GM12892 (cell line): Measurements from ENCODE around the gene RAB44.
"Not testable (repeated sequence)": the region's sequence is repeated elsewhere in the genome, so short reads cannot be mapped to it uniquely, and the experiment has no call there.

Experiments used
- DNase-seq: peaks from one replicate; pipeline ENCODE4 v3.0.0; 2011; ENCODE audit not compliant: insufficient read length
- FAIRE-seq: peaks from 2 replicates; lab custom pipeline; 2011; peaks lifted over from hg19 to GRCh38; lab: Jason Lieb, UNC
- POLR2A ChIP-seq: IDR thresholded peaks from 2 replicates; pipeline ENCODE4 v1.6.1; 2011; ENCODE audit warnings: low read depth, low read length, control low read depth
- POLR2AphosphoS5 ChIP-seq: IDR thresholded peaks from 2 replicates; pipeline ENCODE4 v1.6.1; 2011; ENCODE audit warnings: low read depth, low read length, control low read depth
- TAF1 ChIP-seq: IDR thresholded peaks from 2 replicates; pipeline ENCODE4 v1.6.1; 2011; ENCODE audit warnings: low read depth, mild to moderate bottlenecking, control low read depth, low read length, borderline replicate concordance

The RAB44 gene

DNA sequence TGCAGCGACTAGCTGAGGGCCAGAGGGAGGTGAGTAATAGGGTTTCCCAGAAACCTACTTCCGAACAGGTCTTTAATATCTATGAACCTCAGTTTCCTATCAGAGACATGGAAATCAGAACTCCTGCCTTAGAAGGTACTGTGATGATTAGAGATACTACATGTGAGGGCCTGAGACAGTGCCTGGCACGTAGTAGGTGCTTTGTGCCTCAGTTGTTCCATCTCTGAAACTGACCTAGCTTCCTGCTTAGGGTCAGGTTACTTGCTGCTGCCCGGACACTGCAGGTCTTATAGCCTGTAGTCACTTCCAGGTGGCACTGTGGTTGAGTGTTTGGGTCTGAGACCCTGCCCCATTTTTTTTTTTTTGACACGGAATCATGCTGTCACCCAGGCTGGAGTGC lies 20.9 kb downstream of the RAB44 start:
- no peak for DNase-seq

DNA sequence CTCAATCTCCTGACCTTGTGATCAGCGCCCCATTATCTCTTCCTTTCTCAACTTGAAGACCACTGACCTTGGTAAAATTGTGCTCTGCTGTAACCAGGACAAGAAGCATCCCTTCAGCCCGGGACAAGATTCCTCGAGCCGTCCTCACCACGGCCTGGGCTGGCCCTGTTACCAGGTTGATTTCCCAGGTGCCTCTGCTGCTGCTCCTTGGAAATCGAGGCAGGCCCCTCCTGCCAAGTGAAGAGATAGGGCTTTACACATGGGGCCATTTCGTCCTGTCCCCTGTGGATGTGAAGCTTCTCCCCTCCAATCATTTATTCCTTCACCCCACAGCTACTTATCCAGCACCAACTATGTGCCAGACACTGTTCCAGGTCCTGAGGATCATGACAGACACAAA lies 21.5 kb downstream of the RAB44 start:
- TF ChIP-seq TAF1 (no peak), POLR2A (no peak), POLR2AphosphoS5 (no peak)
- FAIRE-seq (no peak), DNase-seq (no peak)

More for the DNA sequence above, 20.9 kb downstream of the RAB44 start:
- no peak for FAIRE-seq
- TF ChIP-seq POLR2A (no peak), TAF1 (no peak), POLR2AphosphoS5 (no peak)

DNA sequence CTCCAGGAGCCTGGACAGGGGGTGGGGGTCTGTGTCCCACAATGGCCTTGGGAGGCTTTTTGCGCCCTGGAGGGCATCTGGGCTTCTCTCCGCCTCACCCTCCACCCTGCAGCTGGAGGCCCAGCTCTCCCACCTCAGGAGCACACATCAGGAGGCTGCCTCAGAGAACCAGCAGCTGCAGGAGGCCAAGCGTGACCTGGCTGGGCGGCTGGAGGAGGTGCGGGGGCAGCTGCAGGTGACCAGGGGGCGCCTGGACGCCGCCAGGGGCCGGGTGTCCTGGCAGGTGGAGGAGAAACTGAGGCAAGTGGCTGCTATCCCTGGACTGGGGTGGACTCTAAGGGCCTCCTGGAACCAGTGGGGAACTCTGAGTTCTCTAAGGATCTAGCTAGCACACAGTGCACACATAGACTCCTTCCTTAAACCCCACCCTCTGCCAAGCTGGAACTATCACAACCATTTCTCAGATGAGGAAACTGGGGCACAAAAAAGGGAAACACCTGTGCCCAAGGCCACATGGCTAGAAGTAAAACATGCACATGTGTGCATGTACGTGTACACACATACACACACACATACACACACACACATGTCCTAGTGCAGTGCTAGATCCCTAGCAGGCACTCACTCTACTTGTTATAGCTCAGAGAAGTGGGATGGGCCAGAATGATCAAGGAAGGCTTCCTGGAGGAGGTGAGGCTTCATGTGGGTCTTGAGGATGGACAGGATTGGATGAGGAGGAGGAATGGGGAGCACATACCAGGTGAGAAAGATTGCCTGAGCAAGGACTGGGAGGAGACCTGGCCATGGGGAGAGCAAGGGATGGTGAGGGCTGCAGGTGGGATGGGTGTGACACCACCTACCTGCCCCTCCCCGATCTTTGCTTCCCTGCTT lies 22.9 kb downstream of the RAB44 start:
- DNase-seq (no peak), FAIRE-seq (peak; percentile 74)
- no peak for TF ChIP-seq TAF1
- no peak for TF ChIP-seq POLR2A
- TF ChIP-seq POLR2AphosphoS5: no peak

DNA sequence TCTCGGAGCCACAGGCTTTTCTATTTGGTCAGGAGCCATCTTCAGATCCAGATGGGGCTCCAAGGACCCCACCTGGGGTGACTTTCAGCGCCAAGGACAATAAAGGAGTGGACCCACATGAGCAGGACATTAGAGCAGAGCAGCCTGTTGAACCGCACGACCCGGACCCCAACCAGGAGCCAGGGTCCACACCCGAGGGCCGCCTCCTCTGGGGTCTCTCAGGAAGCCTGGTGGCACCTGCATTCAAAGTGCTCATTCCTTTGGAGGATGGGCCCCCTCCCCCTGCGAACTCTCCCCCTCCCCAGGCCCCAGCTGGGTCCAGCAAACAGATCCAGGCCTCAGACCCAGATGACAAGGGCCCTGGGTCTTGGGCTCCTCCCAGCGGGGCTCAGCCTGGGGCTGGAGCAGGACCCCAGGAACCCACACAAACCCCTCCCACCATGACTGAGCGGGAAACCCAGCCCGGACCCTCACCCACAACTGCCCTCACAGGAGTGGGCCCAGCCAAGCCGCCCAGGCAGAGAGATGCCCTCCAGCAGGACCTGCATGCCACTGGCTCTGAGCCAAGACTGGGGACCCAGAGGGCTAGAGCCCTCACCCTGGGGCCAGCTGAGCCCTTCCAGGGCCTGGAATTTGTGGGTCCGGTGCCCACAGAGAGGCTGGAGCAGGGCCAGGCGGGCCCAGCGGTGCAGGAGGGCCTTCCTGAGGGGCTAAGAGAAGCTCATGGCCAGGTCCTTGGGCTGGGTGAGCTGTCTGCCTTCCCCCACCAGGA lies 23.9 kb downstream of the RAB44 start:
- DNase-seq (no peak), FAIRE-seq (no peak)
- no peak for TF ChIP-seq POLR2A
- no peak for TF ChIP-seq POLR2AphosphoS5

DNA sequence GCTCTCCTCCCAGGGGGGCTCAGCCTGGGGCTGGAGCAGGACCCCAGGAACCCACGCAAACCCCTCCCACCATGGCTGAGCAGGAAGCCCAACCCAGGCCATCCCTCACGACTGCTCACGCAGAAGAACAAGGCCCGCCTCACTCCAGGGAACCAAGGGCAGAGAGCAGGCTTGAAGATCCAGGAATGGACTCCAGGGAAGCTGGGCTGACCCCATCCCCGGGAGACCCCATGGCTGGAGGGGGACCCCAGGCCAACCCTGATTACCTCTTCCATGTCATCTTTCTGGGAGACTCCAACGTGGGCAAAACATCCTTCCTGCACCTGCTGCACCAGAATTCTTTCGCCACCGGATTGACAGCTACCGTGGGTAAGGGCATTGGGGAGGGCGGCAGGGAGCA lies 24.7 kb downstream of the RAB44 start:
- DNase-seq: no peak
- no peak for TF ChIP-seq POLR2A
- no peak for TF ChIP-seq POLR2AphosphoS5
- no peak for TF ChIP-seq TAF1
- no peak for FAIRE-seq

DNA sequence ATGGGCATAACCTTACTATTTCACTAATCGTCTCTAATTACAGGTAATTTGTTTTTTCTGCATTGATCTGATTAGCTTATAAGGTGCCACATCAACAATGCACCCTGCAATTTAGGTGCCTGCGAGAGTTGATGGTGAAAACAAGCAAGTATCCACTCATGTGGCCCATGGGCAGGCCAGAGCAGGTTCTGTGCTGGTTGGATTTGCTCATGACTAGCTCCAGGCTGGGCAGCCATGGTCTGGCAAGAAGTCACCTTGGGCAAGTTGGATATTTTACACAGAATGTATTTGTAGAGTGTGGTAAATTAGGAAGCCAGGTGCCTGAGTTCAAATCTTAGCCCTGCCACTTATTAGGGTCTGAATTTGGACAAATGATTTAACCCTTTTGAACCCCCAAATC lies 25.3 kb downstream of the RAB44 start:
- TF ChIP-seq POLR2AphosphoS5 (no peak), TAF1 (no peak), POLR2A (no peak)
- FAIRE-seq (no peak), DNase-seq (no peak)

DNA sequence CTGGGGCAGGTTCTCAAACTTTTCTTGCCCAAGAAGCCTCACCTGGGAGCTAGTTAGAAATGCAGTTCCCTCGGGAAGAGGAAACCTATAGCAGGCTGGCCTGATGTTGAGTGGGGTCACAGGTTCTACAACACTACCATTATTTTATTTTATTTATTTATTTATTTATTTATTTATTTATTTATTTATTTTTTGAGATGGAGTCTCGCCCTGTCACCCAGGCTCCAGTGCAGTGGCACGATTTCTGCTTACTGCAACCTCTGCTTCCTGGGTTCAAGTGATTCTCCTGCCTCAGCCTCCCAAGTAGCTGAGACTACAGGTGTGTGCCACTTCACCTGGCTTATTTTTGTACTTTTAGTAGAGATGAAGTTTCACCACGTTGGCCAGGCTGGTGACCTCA lies 26.4 kb downstream of the RAB44 start:
- FAIRE-seq, DNase-seq: not testable (repeated sequence)

DNA sequence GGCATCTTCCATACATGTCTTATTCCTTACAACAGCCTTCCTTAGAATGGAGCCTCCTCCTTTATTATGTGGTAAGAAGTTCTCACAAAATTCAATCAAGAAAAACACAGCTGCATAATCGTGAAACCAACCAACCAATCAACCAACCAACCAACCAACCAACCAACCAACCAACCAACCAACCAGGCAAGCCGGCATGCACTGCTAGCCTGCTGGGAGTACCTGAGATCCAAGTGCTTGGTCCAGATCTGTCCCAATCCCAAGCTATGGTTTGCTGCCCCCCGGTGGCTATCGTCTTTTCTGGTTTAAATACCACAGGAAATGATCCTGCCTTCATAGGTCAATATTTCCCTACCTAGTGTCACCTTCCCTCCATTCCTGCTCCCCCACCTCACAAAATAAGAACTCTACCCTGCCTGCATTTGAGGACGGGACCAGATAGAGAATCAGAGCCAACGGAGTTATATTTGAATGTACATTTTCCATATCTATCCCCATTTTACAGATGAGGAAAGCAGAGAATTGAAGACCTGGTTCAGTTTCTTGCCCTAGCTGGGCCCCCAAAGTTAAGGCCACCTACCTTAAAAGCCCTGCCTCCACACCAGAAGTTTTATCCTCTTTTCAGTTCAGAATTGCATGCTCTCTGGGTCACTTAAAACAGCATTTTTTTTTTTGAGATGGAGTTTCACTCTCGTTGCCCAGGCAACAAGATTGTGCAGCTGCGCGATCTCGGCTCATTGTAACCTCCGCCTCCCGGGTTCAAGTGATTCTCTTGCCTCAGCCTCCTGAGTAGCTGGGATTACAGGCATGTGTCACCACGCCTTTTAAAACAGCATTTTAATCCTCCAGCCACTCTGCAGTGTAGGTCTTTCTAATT lies 27.1 kb downstream of the RAB44 start:
- TF ChIP-seq POLR2AphosphoS5 (no peak), TAF1 (no peak), POLR2A (no peak)
- no peak for DNase-seq
- FAIRE-seq: peak; percentile 88

DNA sequence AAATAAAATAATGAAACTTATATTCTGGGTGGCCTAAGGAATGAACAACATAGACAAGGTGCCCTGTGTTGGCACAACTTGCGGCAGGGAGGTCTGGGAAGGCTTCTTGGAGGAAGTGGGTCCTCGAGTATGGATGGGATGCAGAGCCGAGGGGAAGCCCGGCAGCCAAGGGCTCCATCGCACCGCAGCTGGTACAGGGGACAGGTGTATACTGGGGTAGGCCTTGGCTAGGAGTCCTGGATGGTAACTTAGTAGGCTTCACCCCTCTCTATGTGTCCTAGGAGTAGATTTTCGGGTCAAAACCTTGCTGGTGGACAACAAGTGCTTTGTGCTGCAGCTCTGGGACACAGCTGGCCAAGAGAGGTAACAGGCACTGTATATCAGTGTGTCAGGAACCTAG lies 28.0 kb downstream of the RAB44 start:
- TF ChIP-seq POLR2A (no peak), TAF1 (no peak), POLR2AphosphoS5 (no peak)
- FAIRE-seq (no peak), DNase-seq (no peak)

DNA sequence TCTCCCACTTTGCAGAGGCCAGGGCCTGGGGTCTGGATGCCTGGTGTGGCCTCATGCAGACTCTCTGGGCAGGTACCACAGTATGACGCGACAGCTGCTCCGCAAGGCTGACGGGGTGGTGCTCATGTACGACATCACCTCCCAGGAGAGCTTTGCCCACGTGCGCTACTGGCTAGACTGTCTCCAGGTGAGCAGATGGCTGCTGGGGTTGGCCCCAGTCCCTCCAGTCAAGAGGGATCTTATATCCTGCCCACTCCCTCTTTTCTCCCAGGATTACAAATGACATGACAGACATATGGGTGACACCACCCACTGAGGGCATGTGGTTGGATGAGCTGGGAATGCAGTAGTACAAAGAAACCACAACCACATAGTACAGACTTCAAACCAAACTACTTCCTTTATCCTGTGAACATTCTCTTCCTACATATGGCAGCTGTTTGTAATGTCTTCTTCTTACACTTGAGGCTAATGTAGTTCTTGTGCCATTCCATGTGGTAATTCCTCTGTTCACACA lies 29.9 kb downstream of the RAB44 start:
- FAIRE-seq (peak; percentile 44), DNase-seq (no peak)
- TF ChIP-seq POLR2AphosphoS5 (no peak), TAF1 (no peak), POLR2A (no peak)
